GM21390 (cell line): Measurements from ENCODE around the gene WDR3.
"Not testable (repeated sequence)": the region's sequence is repeated elsewhere in the genome, so short reads cannot be mapped to it uniquely, and the experiment has no call there.

Experiments used
- ATAC-seq: cut with Tn5 transposase; IDR thresholded peaks from one replicate; pipeline ENCODE4 v1.9.1; 2021; ENCODE audit not compliant: unreplicated experiment

The WDR3 gene

DNA sequence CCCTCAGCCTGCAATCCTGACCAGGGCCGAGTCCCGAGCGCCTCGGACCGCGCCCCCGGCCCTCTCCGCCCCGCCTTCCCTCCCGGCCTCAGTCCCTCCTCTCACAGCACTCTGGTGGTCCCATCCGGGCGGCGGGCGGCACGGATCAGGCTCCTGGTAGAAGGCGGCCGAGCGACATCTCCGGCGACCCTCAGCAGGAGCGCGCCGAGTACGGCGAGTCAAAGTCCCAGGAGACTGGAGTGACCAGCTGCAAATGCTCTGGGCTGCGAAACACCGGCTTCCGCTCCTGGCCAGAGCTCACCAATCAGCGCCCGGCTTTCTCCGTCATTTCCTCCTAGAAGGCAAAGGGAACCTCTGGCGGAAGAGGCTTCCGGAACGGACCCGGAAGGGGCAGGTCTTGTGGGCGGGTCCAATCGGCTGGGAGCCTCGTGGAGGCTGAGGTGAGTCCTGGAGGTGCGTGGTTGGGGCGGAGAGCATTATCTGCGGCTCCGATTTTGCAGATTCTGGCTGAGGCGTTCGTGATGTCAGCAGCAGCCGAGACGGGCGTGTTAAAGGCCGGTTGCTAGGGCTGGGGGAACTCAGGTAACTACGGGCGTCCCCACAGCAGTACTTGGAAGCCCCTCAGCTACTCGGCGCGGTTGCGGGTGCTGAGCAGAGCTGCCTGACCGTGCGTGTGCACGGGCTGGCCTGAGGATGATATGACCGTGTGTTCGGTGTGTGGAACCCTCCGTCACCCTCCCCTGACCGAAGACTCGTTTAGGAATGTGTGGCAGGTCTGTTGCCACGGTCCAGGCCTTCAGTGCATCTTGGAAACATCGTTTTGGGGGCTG is at the start of gene WDR3, which contains the start of gene GDAP2:
Gene WDR3, plus strand, starts transcription at position 397 of the 830 bp plus-strand sequence. CDS start 3,581 bp downstream, outside the sequence.
Gene GDAP2, minus strand, starts transcription at position 279 of the 830 bp plus-strand sequence. CDS start 9,264 bp downstream, outside the sequence.
- ATAC-seq = peak; percentile 93

- ATAC-seq = no peak
Observed at GRCh38 chr1:117883616-117884015, 45.9 kb upstream of the WDR3 start.

- ATAC-seq = no peak
Observed at GRCh38 chr1:117886101-117886795, 43.3 kb upstream of the WDR3 start.

- ATAC-seq = no peak
Observed at GRCh38 chr1:117890452-117890851, 39.1 kb upstream of the WDR3 start.

DNA sequence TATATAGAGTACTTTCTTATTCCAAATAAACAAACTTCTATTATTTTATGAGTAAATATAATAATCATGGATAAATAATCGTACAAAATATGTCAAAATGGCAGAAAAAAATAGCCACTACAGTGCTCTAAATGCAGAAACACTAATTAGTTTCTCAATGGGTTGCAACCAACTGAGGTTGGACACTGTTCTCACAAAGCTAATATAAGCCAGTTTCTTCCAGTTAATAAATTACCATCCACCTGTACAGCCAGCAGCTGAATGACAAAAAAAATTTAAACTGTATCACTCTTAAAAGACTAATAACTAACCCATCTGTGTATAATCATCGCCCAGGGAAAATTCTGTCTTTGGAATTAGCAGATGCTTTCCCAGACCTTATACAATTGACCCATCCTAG is 37.0 kb upstream of the WDR3 start:
- ATAC-seq = no peak

DNA sequence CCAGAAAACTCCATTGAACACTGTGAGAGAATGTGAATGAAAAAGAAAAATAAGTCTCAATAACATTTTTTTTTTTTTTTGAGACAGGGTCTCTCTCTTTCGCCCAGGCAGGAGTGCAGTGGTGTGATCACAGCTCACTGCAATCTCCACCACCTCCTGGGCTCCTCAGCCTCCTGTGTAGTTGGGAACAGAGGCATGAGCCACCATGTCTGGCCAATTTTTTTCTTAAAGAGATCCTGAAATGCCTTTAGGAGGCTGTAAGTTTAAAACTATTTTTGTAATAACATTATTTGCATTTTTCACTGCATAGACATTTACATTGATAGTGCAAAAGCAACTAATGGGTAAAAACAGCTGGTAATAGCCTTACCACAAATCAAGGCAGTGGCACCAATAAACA is 35.5 kb upstream of the WDR3 start:
- ATAC-seq = no peak

DNA sequence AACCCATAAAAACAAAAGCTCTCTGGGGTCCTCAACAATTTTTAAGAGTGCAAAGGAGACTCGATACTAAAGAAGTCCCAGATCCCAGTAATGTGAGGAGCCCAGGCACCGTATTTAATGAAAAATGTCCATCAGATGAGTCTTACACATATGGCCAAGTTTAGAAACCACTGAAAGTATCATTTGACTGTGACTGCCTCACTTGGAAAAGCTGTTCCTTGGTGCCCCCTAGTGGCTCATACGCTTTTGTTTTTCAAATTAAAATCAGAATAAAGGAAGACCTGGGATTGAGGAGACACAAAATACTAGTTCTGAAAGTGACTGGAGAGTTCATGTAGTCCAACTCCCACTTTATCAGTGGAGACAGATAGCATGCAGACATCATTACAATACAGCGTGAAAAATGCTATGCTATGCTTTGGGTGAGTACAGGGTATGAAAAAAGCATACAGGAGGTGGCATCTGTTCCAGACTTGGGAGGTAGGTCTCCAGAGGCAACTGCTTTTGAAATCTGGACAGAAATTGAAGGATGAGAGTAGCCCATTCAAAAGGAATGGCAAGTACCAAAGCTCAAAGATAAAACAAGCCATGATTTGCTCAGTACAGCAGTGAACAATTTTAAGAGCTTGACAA is 33.9 kb upstream of the WDR3 start:
- ATAC-seq = peak; percentile 75

- no peak for ATAC-seq
Observed at GRCh38 chr1:117897551-117897950, 32.0 kb upstream of the WDR3 start.

- no peak for ATAC-seq
Observed at GRCh38 chr1:117899801-117900200, 29.7 kb upstream of the WDR3 start.

DNA sequence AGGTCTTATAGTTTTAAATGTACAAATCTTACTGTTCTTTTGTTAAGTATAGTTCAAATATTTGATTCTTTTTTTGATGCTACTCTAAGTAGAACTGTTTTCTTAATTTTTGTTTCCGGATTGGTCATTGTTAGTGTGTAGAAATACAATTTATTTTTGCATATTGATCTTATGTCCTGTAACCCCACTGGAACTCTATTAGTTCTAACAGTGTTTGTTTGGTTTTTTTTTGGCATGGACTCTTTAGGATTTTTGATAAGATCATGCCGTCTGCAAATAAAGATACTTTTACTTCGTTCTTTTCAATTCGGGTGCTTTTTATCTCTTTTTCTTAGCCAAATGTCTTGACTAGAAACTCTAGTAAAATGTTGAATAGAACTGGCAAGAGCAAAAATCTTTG is 26.6 kb upstream of the WDR3 start:
- no peak for ATAC-seq

DNA sequence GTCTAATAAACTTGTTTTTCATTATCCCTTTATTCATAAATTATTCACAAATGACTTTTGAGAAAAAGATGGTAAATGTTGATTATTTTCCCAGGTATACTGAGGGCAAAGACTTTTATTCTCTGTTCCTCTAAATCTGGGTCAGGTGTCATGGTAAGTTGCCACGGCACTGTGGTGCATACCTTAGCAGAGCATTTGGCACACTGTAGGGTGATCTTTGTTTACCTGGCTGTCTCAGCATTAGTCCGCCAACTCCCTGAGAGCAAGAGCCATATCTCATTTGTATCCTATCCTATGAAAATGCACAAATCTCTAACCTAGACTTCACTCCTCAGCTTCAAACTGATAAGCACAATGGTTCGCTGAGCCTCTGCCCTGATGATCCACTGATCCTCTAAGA is 25.1 kb upstream of the WDR3 start:
- no peak for ATAC-seq

DNA sequence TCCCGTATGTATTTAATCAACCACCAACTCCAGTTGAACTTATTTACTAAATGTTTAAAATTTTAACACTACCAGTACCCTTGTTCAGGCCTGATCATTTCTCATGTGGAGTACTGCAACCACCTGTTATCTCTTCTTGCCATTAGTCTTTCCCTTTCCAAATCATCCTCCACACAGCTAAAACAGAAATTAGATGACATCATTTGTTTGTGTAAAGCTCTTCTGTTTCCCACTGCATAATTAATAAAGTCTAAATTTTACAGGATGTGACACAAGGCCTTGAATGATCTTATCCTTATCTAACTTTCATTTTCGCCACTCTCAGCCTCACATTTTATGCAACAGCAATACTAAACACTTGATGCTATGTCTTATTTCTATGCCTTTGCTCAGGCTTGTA is 24.5 kb upstream of the WDR3 start:
- no peak for ATAC-seq

GRCh38 chr1:117911051-117911450 is 18.5 kb upstream of the WDR3 start:
- ATAC-seq = no peak

GRCh38 chr1:117919376-117919775 is 10.2 kb upstream of the WDR3 start:
- no peak for ATAC-seq

DNA sequence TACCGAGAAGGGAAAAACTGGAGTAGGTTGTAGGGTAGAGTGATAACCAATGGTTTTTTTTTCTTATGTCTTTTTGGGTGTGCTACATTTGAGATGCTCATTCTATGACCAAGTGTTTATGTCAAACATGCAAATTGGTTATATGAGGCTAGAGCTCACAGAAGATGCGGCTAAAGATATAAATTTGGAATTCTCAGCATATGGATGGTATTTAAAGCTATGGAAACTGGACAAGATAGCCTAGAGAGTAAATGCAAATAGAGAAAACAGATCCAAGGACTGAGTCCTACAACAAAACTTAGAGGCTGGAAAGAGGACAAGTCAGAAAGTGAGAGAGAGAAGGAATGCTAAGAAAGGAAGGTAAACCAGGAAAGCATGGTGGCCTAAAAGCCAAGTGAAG is 7.5 kb upstream of the WDR3 start:
- no peak for ATAC-seq

GRCh38 chr1:117922717-117923116 is 6.8 kb upstream of the WDR3 start:
- ATAC-seq = not testable (repeated sequence)

DNA sequence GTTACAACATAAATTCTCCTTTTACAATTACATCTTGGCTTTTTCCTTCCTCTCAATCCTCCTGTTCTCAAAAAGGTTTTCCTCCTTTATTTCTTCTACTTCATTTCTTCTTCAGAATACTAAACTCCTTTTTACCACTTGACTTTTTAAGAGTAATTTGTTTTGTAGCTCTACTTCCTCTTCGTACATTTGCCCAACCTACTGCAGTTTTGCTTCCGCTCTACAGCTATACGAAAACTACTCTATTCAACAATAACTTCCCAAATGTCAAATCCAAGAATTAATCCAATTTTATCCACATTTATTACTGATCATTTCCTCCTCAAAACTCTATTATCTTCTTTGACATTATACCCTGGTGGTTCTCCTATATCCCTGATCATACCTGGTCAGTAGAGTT is 3.6 kb upstream of the WDR3 start:
- no peak for ATAC-seq

DNA sequence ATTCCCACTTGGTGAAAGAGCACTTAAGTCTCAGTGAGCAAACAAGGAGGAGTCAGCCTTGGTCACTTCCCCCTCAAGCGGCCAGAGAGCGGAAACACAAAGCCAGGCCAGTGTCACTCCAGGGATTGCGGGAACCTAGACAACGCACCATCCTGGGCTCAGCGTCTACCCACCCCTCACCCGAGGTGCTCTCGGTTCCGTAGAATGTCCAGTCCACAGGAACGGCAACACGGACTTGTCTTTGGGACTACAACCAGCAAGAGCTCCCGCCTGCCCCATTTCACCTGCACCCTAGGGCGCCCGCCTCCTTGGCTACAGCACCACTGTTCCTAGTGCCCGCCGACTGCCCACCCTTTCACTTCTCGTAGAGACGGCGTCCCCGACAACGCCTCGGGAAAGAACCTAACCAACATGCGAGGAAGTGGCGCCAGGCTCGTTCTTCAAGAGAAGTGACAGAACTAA is 627 bp upstream of the WDR3 start:
- ATAC-seq = peak; percentile 39

GRCh38 chr1:117930173-117930447 is 571 bp downstream of the WDR3 start:
- peak; percentile 0 for ATAC-seq

DNA sequence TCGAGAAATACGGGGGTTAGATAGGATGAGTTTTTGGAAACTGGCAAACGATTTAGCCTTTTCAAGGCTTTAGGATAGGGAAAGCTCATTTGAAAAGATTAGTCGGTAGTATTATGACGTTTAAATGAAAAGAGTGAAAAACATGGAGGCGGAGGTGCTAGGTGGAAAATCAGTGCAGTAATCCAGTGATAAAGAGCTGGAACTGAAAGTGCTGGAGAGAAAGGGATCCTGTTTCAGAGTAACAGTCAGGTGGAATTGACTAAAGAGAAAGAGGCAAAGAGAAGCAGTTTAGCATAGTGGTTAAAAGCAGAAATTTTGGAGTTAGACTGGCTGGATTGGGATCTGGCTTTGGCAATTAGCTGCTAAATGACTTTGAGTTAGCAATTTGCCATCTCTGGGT is 945 bp downstream of the WDR3 start:
- ATAC-seq = no peak

GRCh38 chr1:117932576-117932975 is 3.0 kb downstream of the WDR3 start:
- no peak for ATAC-seq

DNA sequence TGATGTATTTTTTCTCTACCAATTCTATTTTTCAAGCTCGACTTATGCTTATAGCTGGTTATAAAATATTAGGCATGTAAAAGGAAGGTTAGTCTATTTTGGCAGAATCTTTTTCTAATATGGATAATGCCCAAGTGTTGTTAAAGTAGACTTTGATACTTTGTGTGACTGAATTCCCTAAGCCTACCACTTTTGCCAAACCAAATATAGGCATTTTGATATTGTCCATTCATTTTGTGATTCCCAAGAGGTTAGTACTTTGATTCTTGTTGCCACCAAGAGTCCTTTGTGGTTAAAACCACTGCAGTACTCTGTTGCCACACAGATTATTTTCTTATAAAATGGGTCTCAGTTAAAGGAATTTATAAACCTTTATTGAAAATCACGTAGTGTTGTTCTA is 4.2 kb downstream of the WDR3 start:
- no peak for ATAC-seq
